HCT116 (cell line): ENCODE data around the gene TNFRSF12A. TPM values are rescaled to one million over a fixed set of nuclear protein-coding genes. Genes with fewer than 3 reads are reported as not detected.

ENCODE experiments used
- ATAC-seq: fragments of 200-7000 bp; cut with Tn5 transposase; 2 replicates; pipeline ENCODE4 v1.9.1; 2020; ENCODE audit warnings: mild to moderate bottlenecking, moderate library complexity
- BruUV-seq: library from RNA; stranded (reverse); fragments of 400-500 nt; replicated peaks from 2 replicates; lab custom pipeline; 2021; lab: Mats Ljungman, UMichigan
- CTCF ChIA-PET: fragments of 300-600 bp; sonication (Branson Sonifier 250); formaldehyde crosslinking; loops from one replicate; lab custom pipeline; 2021; ENCODE audit warnings: antibody characterized with exemption; lab: Charles Lee
- POLR2A ChIA-PET: fragments of 300-600, 350-600 bp; sonication (Branson Sonifier 250); formaldehyde crosslinking; loops from one replicate; lab custom pipeline; 2021; ENCODE audit warnings: antibody characterized with exemption; lab: Charles Lee
- RAD21 ChIA-PET, 2 experiments: fragments of 300-600 bp; sonication (Branson Sonifier 250); formaldehyde crosslinking; loops; one replicate each; lab custom pipeline; 2023; ENCODE audit warnings: low total read pairs in 2 of 2; ENCODE audit not compliant: uncharacterized antibody in 2 of 2, unreplicated experiment in 2 of 2, low non-redundant PET in 1 of 2; lab: Charles Lee
- DNase-seq: peaks from one replicate; pipeline ENCODE4 v3.0.0-alpha.2; 2010; ENCODE audit warnings: low read depth, low spot score
- H2AFZ ChIP-seq: fragments of 200-600 bp; shearing (Covaris generic), sonication (generic); 2 replicates; pipeline ENCODE4 v1.6.1; 2017; ENCODE audit warnings: low read depth, mixed run types, mixed read lengths, antibody characterized with exemption, low read length; ENCODE audit not compliant: poor library complexity, severe bottlenecking
- H3K27ac ChIP-seq: 2 replicates; pipeline ENCODE4 v1.5.1; 2012; ENCODE audit warnings: low read depth, low read length
- H3K27me3 ChIP-seq: fragments of 200-600 bp; sonication (generic); 2 replicates; pipeline ENCODE4 v1.6.1; 2016; ENCODE audit warnings: mixed run types, low read length, mixed read lengths; ENCODE audit not compliant: insufficient read depth
- H3K36me3 ChIP-seq, 2 experiments: fragments of 200-500 bp in 1 of 2; fragments of 200-600 bp in 1 of 2; sonication (Bioruptor generic) in 1 of 2; sonication (generic) in 1 of 2; 2 replicates each; pipeline versions ENCODE4 v1.5.1 to v1.6.1; 2014 to 2016; ENCODE audit warnings: low read length in 2 of 2, inconsistent platforms in 1 of 2, mixed read lengths in 1 of 2, mixed run types in 1 of 2; ENCODE audit not compliant: insufficient read depth in 2 of 2, control insufficient read depth in 1 of 2
- H3K4me1 ChIP-seq, 2 experiments: fragments of 200-600 bp in 1 of 2; sonication (generic) in 1 of 2; 2 replicates each; pipeline versions ENCODE4 v1.5.1 to v1.6.1; 2012 to 2017; ENCODE audit warnings: low read length in 2 of 2, inconsistent platforms in 1 of 2, mild to moderate bottlenecking in 1 of 2, mixed read lengths in 1 of 2, mixed run types in 1 of 2, moderate library complexity in 1 of 2; ENCODE audit not compliant: insufficient read depth in 2 of 2, control insufficient read depth in 1 of 2
- H3K4me2 ChIP-seq: fragments of 200-600 bp; sonication (generic); 2 replicates; pipeline ENCODE4 v1.6.1; 2017; ENCODE audit warnings: mixed run types, low read length, mixed read lengths
- H3K4me3 ChIP-seq, 2 experiments: fragments of 200-600 bp in 1 of 2; sonication (generic) in 1 of 2; replicated peaks in 1 of 2; 2 replicates each; pipeline ENCODE4 v1.5.1; 2011 to 2016; ENCODE audit warnings: low read length in 2 of 2, control low read depth in 1 of 2, low read depth in 1 of 2, mild to moderate bottlenecking in 1 of 2, mixed read lengths in 1 of 2, mixed run types in 1 of 2
- H3K79me2 ChIP-seq: fragments of 200-600 bp; sonication (generic); 2 replicates; pipeline ENCODE4 v1.6.1; 2017; ENCODE audit warnings: mild to moderate bottlenecking, mixed run types, low read length, moderate library complexity, mixed read lengths; ENCODE audit not compliant: insufficient read depth
- H3K9ac ChIP-seq: fragments of 200-600 bp; sonication (generic); 2 replicates; pipeline ENCODE4 v1.6.1; 2016; ENCODE audit warnings: low read length, mixed read lengths
- H3K9me2 ChIP-seq: fragments of 200-600 bp; sonication (generic), shearing (Covaris generic); 2 replicates; pipeline ENCODE4 v1.6.1; 2017; ENCODE audit warnings: mixed run types, mild to moderate bottlenecking, moderate library complexity; ENCODE audit not compliant: insufficient read depth
- H3K9me3 ChIP-seq, 2 experiments: fragments of 200-500 bp in 1 of 2; fragments of 200-600 bp in 1 of 2; sonication (Bioruptor generic) in 1 of 2; sonication (generic) in 1 of 2; 2 replicates each; pipeline ENCODE4 v1.6.1; 2014 to 2017; ENCODE audit warnings: low read length in 2 of 2, mixed read lengths in 2 of 2, inconsistent platforms in 1 of 2, low read depth in 1 of 2, mild to moderate bottlenecking in 1 of 2, mixed run types in 1 of 2, moderate library complexity in 1 of 2; ENCODE audit not compliant: control insufficient read depth in 1 of 2, insufficient read depth in 1 of 2
- H4K20me1 ChIP-seq: fragments of 200-600 bp; sonication (generic), shearing (Covaris generic); 2 replicates; pipeline ENCODE4 v1.6.1; 2017; ENCODE audit warnings: mixed run types, mild to moderate bottlenecking, moderate library complexity; ENCODE audit not compliant: insufficient read depth
- CTCF ChIP-seq, 3 experiments: fragments of 200-600 bp in 1 of 3; sonication (generic) in 1 of 3; IDR thresholded peaks in 2 of 3; conservative IDR thresholded peaks in 1 of 3; 2 replicates each; pipeline ENCODE4 v1.5.1; 2012 to 2017; ENCODE audit warnings: low read depth in 2 of 3, low read length in 2 of 3, antibody characterized with exemption in 1 of 3, borderline replicate concordance in 1 of 3, control low read depth in 1 of 3, mild to moderate bottlenecking in 1 of 3, mixed read lengths in 1 of 3, mixed run types in 1 of 3, moderate library complexity in 1 of 3; ENCODE audit not compliant: insufficient read depth in 1 of 3
- ELF1 ChIP-seq: IDR thresholded peaks from 2 replicates; pipeline ENCODE4 v1.6.1; 2012; ENCODE audit warnings: low read depth, borderline replicate concordance
- MAX ChIP-seq: IDR thresholded peaks from 2 replicates; pipeline ENCODE4 v1.6.1; 2012
- POLR2A ChIP-seq: IDR thresholded peaks from 2 replicates; pipeline ENCODE4 v1.7.0; 2011; ENCODE audit warnings: borderline replicate concordance; ENCODE audit not compliant: insufficient read depth, insufficient read length; ENCODE audit errors: extremely low read depth
- POLR2AphosphoS5 ChIP-seq: IDR thresholded peaks from 2 replicates; pipeline ENCODE4 v1.6.1; 2011; ENCODE audit warnings: mild to moderate bottlenecking, low read depth, low read length, moderate library complexity
- RAD21 ChIP-seq: IDR thresholded peaks from 2 replicates; pipeline ENCODE4 v1.6.1; 2012; ENCODE audit warnings: low read depth, mild to moderate bottlenecking
- REST ChIP-seq: IDR thresholded peaks from 2 replicates; pipeline ENCODE4 v1.6.1; 2012; ENCODE audit warnings: low read depth
- SP1 ChIP-seq: IDR thresholded peaks from 2 replicates; pipeline ENCODE4 v1.6.1; 2012; ENCODE audit warnings: low read depth
- SRF ChIP-seq: IDR thresholded peaks from 2 replicates; pipeline ENCODE4 v1.6.1; 2012; ENCODE audit warnings: low read depth
- TCF7L2 ChIP-seq: IDR thresholded peaks from 2 replicates; pipeline ENCODE4 v1.7.0; 2011; ENCODE audit warnings: borderline replicate concordance, inconsistent platforms; ENCODE audit not compliant: insufficient read depth, insufficient read length; ENCODE audit errors: extremely low read depth
- ZBTB33 ChIP-seq: IDR thresholded peaks from 2 replicates; pipeline ENCODE4 v1.6.1; 2011; ENCODE audit warnings: mild to moderate bottlenecking, low read length, moderate library complexity; ENCODE audit not compliant: insufficient replicate concordance; ENCODE audit errors: extremely low read depth
- ZFX ChIP-seq: fragments of 450-650 bp; IDR thresholded peaks from 2 replicates; pipeline ENCODE4 v1.6.1; 2017
- intact Hi-C: fragments of 100-400 bp; cut with micrococcal nuclease; formaldehyde crosslinking; loops from 2 replicates; pipeline ENCODE4 v1.10.0; 2022
- total RNA-seq: library from RNA; stranded (reverse); gene quantifications from one replicate; pipeline ENCODE4 v1.2.1, GENCODE V29; 2021; ENCODE audit not compliant: unreplicated experiment
- TF ChIP-seq, protein P1 (sequence below): IDR thresholded peaks from 2 replicates; pipeline ENCODE4 v1.6.1; 2012

The TNFRSF12A gene
- total RNA-seq, 1 experiment from 2014 or later, result 188 TPM

- H3K4me2 ChIP-seq, result peak overlapping the region; percentile 32
- CTCF ChIA-PET, result interaction anchor here (0.8 kb wide), 1 partner anchor 9 kb away, joined by 3 read pairs; no protein-coding TSS in a partner anchor
- TF ChIP-seq SP1 (no peak), REST (no peak), CTCF (IDR thresholded peaks at IDR 0.05 in 2 of 3, conservative IDR thresholded peaks at IDR 0.05 in 1 of 3; ENCODE audit: borderline replicate concordance in 1 of 3, insufficient read depth in 1 of 3, low read depth in 2 of 3, low read length in 2 of 3) (no peak), POLR2AphosphoS5 (no peak), SRF (no peak), MAX (no peak), RAD21 (no peak), TCF7L2 (no peak), ZFX (no peak), POLR2A (no peak), ELF1 (no peak), ZBTB33 (no peak)
- TF ChIP-seq, protein P1, sequence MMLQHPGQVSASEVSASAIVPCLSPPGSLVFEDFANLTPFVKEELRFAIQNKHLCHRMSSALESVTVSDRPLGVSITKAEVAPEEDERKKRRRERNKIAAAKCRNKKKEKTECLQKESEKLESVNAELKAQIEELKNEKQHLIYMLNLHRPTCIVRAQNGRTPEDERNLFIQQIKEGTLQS, result no peak
- H4K20me1 ChIP-seq, result no peaks in the 10 kb centered on the region
- POLR2A ChIA-PET, result interaction anchor here (0.6 kb wide), 1 partner anchor 28 kb away, joined by 3 read pairs; no protein-coding TSS in a partner anchor
- DNase-seq, result no peak
- no peaks in the 10 kb centered on the region for H3K27me3 ChIP-seq
- H3K4me1 ChIP-seq, result peaks cover 11 to 28% of the 10 kb centered on the region in 2 experiments
- H3K9me3 ChIP-seq, result no peaks in the 10 kb centered on the region
- no peak overlapping the region for H3K27ac ChIP-seq
- intact Hi-C loops, result no loop called here
- no peak for ATAC-seq
- RAD21 ChIA-PET, result no interaction called here
- H3K36me3 ChIP-seq, result no peaks in the 10 kb centered on the region
- H3K4me3 ChIP-seq, result no peak overlapping the region
- H3K9me2 ChIP-seq, result no peaks in the 10 kb centered on the region
- H3K9ac ChIP-seq, result no peak overlapping the region
- no peaks in the 10 kb centered on the region for H3K79me2 ChIP-seq
- no peak overlapping the region for H2AFZ ChIP-seq
- no TSS peak for BruUV-seq
Observed at GRCh38 chr16:2991566-2992261, 28.5 kb upstream of the TNFRSF12A start.
